Neural crest cell (in vitro differentiated cells): ENCODE measurements around the gene CSAG1. TPM values are rescaled to one million over a fixed set of nuclear protein-coding genes. Genes with fewer than 3 reads are reported as not detected.
"Not testable (repeated sequence)": the region's sequence is repeated elsewhere in the genome, so short reads cannot be mapped to it uniquely, and the experiment has no call there.

Experiments used
- DNase-seq: peaks from one replicate; pipeline ENCODE4 v3.0.0; 2021; ENCODE audit warnings: low read depth, mixed read lengths, low spot score
- H3K27ac Mint-ChIP-seq: one replicate; pipeline ENCODE4 v1.8.0; 2021; ENCODE audit warnings: mild to moderate bottlenecking, mixed read lengths; ENCODE audit not compliant: unreplicated experiment
- H3K27me3 Mint-ChIP-seq: 2 replicates; pipeline ENCODE4 v1.8.0; 2021; ENCODE audit warnings: low read depth, mild to moderate bottlenecking, mixed read lengths
- H3K36me3 Mint-ChIP-seq: 2 replicates; pipeline ENCODE4 v1.8.0; 2021; ENCODE audit warnings: low read depth, mild to moderate bottlenecking, mixed read lengths
- H3K4me1 Mint-ChIP-seq: 2 replicates; pipeline ENCODE4 v1.8.0; 2021; ENCODE audit warnings: mixed read lengths
- H3K4me3 Mint-ChIP-seq: one replicate; pipeline ENCODE4 v1.8.0; 2021; ENCODE audit warnings: mild to moderate bottlenecking, mixed read lengths
- H3K9me3 Mint-ChIP-seq: 2 replicates; pipeline ENCODE4 v1.8.0; 2021; ENCODE audit warnings: mixed read lengths
- total RNA-seq: library from RNA; stranded (reverse); gene quantifications from 2 replicates; pipeline ENCODE4 v1.2.1, GENCODE V29; 2021
- TF ChIP-seq, protein P1 (sequence below): fragments of 200-600 bp; sonication (generic); conservative IDR thresholded peaks from 2 replicates; pipeline ENCODE4 v1.5.0; 2021; ENCODE audit warnings: antibody characterized with exemption, mild to moderate bottlenecking

The CSAG1 gene
- total RNA-seq, 1 donor from 2014 or later, result not detected

DNA sequence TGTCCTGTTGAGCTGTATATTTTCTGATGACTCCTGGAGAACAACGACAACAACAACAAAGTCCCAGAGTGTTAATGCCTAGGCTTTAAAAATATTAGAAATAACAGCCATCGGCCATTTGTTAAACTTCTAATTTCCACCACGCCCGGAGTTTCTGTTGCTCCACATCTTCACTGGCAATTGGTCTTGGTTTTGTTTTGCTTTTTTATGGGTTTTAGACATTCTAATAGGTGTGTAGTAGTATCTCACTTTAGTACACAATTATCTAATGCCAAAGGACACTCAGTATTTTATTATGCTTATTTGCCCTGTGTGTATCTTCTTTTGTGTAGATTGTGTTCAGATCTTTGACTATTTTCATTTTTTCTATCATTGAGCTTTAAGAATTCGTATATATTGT lies 5.0 kb upstream of the CSAG1 start:
- Mint-ChIP-seq H3K4me1 (peaks cover 4% of the 10 kb centered on the region), H3K27me3 (no peaks in the 10 kb centered on the region), H3K9me3 (peaks cover 6% of the 10 kb centered on the region)

DNA sequence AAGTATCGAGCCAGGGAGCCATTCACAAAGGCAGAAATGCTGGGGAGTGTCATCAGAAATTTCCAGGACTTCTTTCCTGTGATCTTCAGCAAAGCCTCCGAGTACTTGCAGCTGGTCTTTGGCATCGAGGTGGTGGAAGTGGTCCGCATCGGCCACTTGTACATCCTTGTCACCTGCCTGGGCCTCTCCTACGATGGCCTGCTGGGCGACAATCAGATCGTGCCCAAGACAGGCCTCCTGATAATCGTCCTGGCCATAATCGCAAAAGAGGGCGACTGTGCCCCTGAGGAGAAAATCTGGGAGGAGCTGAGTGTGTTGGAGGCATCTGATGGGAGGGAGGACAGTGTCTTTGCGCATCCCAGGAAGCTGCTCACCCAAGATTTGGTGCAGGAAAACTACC lies 3.0 kb upstream of the CSAG1 start:
- not testable (repeated sequence) for DNase-seq

More for the DNA sequence above, 5.0 kb upstream of the CSAG1 start:
- no peak overlapping the region for H3K4me3 Mint-ChIP-seq
- no peaks in the 10 kb centered on the region for H3K36me3 Mint-ChIP-seq
- no peak overlapping the region for H3K27ac Mint-ChIP-seq
- DNase-seq, result no peak
- TF ChIP-seq, protein P1, sequence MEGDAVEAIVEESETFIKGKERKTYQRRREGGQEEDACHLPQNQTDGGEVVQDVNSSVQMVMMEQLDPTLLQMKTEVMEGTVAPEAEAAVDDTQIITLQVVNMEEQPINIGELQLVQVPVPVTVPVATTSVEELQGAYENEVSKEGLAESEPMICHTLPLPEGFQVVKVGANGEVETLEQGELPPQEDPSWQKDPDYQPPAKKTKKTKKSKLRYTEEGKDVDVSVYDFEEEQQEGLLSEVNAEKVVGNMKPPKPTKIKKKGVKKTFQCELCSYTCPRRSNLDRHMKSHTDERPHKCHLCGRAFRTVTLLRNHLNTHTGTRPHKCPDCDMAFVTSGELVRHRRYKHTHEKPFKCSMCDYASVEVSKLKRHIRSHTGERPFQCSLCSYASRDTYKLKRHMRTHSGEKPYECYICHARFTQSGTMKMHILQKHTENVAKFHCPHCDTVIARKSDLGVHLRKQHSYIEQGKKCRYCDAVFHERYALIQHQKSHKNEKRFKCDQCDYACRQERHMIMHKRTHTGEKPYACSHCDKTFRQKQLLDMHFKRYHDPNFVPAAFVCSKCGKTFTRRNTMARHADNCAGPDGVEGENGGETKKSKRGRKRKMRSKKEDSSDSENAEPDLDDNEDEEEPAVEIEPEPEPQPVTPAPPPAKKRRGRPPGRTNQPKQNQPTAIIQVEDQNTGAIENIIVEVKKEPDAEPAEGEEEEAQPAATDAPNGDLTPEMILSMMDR, result no peak

DNA sequence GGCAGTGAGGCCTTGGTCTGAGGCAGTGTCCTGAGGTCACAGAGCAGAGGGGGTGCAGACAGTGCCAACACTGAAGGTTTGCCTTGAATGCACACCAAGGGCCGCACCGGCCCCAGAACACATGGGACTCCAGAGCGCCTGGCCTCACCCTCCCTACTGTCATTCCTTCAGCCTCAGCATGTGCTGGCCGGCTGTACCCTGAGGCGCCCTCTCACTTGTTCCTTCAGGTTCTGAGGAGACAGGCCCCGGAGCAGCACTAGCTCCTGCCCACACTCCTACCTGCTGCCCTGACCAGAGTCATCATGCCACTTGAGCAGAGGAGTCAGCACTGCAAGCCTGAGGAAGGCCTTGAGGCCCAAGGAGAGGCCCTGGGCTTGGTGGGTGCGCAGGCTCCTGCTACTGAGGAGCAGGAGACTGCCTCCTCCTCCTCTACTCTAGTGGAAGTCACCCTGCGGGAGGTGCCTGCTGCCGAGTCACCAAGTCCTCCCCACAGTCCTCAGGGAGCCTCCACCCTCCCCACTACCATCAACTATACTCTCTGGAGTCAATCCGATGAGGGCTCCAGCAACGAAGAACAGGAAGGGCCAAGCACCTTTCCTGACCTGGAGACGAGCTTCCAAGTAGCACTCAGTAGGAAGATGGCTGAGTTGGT lies 2.5 kb upstream of the CSAG1 start:
- TF ChIP-seq, protein P1, result no peak
- H3K27me3 Mint-ChIP-seq, result no peaks in the 10 kb centered on the region
- peaks cover 8% of the 10 kb centered on the region for H3K9me3 Mint-ChIP-seq
- H3K4me1 Mint-ChIP-seq, result peaks cover 4% of the 10 kb centered on the region
- no peak overlapping the region for H3K27ac Mint-ChIP-seq
- H3K4me3 Mint-ChIP-seq, result no peak overlapping the region
- H3K36me3 Mint-ChIP-seq, result no peaks in the 10 kb centered on the region
- no peak for DNase-seq

More for the DNA sequence above, 3.0 kb upstream of the CSAG1 start:
- H3K27me3 Mint-ChIP-seq, H3K4me3 Mint-ChIP-seq, H3K27ac Mint-ChIP-seq, H3K9me3 Mint-ChIP-seq, H3K36me3 Mint-ChIP-seq, H3K4me1 Mint-ChIP-seq: not testable (repeated sequence)

DNA sequence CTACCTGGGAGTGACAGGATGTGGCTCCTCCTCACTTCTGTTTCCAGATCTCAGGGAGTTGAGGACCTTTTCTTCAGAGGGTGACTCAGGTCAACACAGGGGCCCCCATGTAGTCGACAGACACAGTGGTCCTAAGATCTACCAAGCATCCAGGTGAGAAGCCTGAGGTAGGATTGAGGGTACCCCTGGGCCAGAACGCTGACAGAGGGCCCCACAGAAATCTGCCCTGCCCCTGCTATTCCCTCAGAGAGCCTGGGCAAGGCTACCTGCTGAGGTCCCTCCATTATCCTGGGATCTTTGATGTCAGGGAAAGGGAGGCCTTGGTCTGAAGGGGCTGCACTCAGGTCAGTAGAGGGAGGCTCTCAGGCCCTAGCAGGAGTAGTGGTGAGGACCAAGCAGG lies 1.6 kb upstream of the CSAG1 start:
- no peak for DNase-seq
- peaks cover 4% of the 10 kb centered on the region for H3K27me3 Mint-ChIP-seq
- no peaks in the 10 kb centered on the region for H3K36me3 Mint-ChIP-seq
- peaks cover 4% of the 10 kb centered on the region for H3K4me1 Mint-ChIP-seq
- H3K4me3 Mint-ChIP-seq, result no peak overlapping the region
- H3K27ac Mint-ChIP-seq, result no peak overlapping the region
- TF ChIP-seq, protein P1, result no peak
- peaks cover 5% of the 10 kb centered on the region for H3K9me3 Mint-ChIP-seq

DNA sequence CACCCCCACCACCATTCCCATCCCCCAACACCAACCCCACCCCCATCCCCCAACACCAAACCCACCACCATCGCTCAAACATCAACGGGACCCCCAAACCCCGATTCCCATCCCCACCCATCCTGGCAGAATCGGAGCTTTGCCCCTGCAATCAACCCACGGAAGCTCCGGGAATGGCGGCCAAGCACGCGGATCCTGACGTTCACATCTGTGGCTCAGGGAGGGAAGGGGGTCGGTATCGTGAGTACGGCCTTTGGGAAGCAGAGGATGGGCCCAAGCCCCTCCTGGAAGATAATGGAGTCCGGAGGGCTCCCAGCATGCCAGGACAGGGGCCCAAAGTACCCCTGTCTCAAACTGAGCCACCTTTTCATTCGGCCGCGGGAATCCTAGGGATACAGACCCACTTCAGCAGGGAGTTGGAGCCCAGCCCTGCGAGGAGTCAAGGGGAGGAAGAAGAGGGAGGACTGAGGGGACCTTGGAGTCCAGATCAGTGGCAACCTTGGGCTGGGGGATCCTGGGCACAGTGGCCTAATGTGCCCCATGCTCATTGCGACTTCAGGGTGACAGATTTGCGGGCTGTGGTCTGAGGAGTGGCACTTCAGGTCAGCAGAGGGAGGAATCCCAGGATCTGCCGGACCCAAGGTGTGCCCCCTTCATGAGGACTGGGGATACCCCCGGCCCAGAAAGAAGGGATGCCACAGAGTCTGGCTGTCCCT lies 780 bp upstream of the CSAG1 start:
- not testable (repeated sequence) for H3K27ac Mint-ChIP-seq, H3K36me3 Mint-ChIP-seq, H3K4me1 Mint-ChIP-seq, DNase-seq, H3K27me3 Mint-ChIP-seq, H3K9me3 Mint-ChIP-seq, H3K4me3 Mint-ChIP-seq

DNA sequence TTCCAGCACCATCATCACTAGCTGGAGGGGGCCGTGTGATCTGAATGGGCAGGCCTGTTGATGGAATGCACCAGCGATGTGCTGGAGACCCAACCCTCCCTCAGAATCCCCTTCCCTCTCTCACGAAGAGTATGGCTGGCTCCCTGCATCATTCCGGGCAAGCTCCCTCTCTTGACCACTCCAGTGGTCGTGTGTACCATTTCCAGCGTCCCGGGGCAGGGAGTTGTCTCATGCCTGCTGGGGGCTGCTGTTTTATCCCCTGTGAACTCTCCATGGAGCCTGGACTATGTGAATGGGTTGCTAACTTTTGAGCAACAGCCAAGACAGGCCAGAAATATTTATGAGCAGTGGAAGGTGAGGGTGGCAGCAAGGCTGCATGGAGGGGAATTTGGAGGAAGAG lies 8.1 kb downstream of the CSAG1 start:
- no peak overlapping the region for H3K27ac Mint-ChIP-seq

DNA sequence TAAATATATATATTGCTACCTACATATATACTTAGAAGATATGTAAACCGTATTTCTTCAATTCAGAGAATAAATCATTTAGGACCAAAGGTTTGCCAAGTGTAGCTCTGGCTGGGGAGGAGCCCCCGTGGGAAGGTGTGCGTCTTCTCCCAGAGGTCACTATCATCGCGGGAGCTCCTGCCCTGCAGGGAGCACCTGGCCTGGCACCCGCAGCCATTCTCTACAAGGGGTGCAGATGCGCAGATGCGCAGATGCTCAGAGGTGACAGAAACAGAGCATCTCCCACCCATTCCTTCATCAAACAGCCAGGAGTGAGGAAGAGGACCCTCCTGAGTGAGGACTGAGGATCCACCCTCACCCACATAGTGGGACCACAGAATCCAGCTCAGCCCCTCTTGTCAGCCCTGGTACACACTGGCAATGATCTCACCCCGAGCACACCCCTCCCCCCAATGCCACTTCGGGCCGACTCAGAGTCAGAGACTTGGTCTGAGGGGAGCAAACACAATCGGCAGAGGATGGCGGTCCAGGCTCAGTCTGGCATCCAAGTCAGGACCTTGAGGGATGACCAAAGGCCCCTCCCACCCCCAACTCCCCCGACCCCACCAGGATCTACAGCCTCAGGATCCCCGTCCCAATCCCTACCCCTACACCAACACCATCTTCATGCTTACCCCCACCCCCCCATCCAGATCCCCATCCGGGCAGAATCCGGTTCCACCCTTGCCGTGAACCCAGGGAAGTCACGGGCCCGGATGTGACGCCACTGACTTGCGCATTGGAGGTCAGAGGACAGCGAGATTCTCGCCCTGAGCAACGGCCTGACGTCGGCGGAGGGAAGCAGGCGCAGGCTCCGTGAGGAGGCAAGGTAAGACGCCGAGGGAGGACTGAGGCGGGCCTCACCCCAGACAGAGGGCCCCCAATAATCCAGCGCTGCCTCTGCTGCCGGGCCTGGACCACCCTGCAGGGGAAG lies 19.4 kb downstream of the CSAG1 start, which contains the start of gene MAGEA2B:
Gene MAGEA2B, plus strand, starts transcription at position 814 of the 973 bp plus-strand sequence. CDS start 2,479 bp downstream, outside the sequence.
- H3K4me1 Mint-ChIP-seq, H3K27ac Mint-ChIP-seq, H3K4me3 Mint-ChIP-seq, DNase-seq, H3K9me3 Mint-ChIP-seq, H3K27me3 Mint-ChIP-seq, H3K36me3 Mint-ChIP-seq: not testable (repeated sequence)

More for the DNA sequence above, 8.1 kb downstream of the CSAG1 start:
- TF ChIP-seq, protein P1, result no peak
- no peak for DNase-seq
- peaks cover 6% of the 10 kb centered on the region for H3K9me3 Mint-ChIP-seq
- no peak overlapping the region for H3K4me3 Mint-ChIP-seq
- peaks cover 2% of the 10 kb centered on the region for H3K36me3 Mint-ChIP-seq
- peaks cover 5% of the 10 kb centered on the region for H3K27me3 Mint-ChIP-seq
- H3K4me1 Mint-ChIP-seq, result no peaks in the 10 kb centered on the region

DNA sequence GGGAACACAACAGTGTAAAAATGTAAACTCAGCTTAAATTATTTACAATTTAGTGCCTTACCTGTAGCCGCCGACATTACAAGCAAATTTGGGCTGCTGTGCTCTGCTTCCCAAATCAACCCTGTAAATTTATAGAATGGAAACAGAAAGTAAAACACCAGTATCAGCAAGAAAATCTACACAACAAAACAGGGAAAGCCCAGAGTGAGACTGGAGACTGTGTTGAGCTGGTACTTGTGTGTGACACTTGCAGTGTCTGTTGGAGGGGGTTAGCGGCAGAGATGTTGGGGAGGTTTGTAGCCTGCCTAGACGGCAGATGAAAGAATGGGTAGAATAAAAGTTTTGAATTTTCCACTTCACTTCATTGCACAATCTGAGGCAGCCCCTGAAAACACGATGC lies 20.3 kb downstream of the CSAG1 start:
- DNase-seq, H3K4me3 Mint-ChIP-seq, H3K9me3 Mint-ChIP-seq, H3K27ac Mint-ChIP-seq, H3K4me1 Mint-ChIP-seq, H3K27me3 Mint-ChIP-seq, H3K36me3 Mint-ChIP-seq: not testable (repeated sequence)

DNA sequence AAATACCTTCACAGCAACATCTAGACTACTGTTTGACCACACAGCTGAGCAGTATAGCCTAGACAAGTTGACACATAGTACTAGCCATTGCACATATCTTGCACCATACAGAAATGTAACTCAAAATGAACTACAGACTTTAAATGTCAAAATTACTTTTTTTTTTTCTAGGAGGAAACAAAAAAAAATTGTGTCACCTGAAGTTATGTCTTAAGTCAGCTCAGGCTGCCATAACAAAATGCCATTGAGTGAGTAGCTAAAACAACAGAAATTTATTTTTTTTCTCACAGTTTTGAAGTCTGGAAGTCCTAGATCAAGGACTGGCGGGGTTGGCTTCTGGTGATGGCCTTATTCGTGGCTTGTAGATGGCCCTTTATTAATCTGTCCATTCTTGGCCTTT lies 24.3 kb downstream of the CSAG1 start, which contains the start of gene CSAG2:
Gene CSAG2, minus strand, starts transcription at position 101 of the 400 bp plus-strand sequence. CDS start 161 bp downstream, outside the sequence.
- not testable (repeated sequence) for H3K4me3 Mint-ChIP-seq, H3K4me1 Mint-ChIP-seq, H3K27ac Mint-ChIP-seq, H3K27me3 Mint-ChIP-seq, DNase-seq, H3K36me3 Mint-ChIP-seq, H3K9me3 Mint-ChIP-seq
